ENCODE data around the gene NOL7. TPM values are rescaled to one million over a fixed set of nuclear protein-coding genes. Genes with fewer than 3 reads are reported as not detected.

Gene NOL7
- total and polyA plus RNA-seq, 2 of the 13 experiments (the other 11 are each of a cell fraction or from before 2014, with no cell fraction given) = 37.8 to 186 TPM

GRCh38 chr6:13574571-13575376, 40.4 kb upstream of the NOL7 start, which contains the start of gene SIRT5 (continued):
- TF ChIP-seq PITX1 (CRISPR knock-in tag; IDR thresholded peaks at IDR 0.05) (peak; percentile 92), GATAD2A (CRISPR knock-in tag; IDR thresholded peaks at IDR 0.05) (peak; percentile 70), ZNF430 (CRISPR knock-in tag; IDR thresholded peaks at IDR 0.05) (peak; percentile 83), ZBTB20 (CRISPR knock-in tag; IDR thresholded peaks at IDR 0.05; ENCODE audit: borderline replicate concordance, low read depth) (peak; percentile 81), ZBTB37 (CRISPR knock-in tag; IDR thresholded peaks at IDR 0.05) (0 out of 2 replicates have a peak, but pooled peaks have one; percentile 31), NR2F6 (IDR thresholded peaks at IDR 0.05) (peak; percentile 78; the same call in 1 of the 2 replicates), NR2F6 (CRISPR knock-in tag; IDR thresholded peaks at IDR 0.05) (peak; percentile 83), KDM4B (CRISPR knock-in tag; IDR thresholded peaks at IDR 0.05) (0 out of 2 replicates have a peak, but pooled peaks have one; percentile 70), SYNCRIP (IDR thresholded peaks at IDR 0.05; ENCODE audit: insufficient read depth, low read depth, low read length) (no peak), ZNF513 (CRISPR knock-in tag; conservative IDR thresholded peaks at IDR 0.05) (0 out of 2 replicates have a peak, but pooled peaks have one; percentile 4), ZNF225 (CRISPR knock-in tag; IDR thresholded peaks at IDR 0.05) (peak; percentile 68; the same call in 1 of the 2 replicates), BRCA1 (CRISPR knock-in tag; IDR thresholded peaks at IDR 0.05) (0 out of 2 replicates have a peak, but pooled peaks have one; percentile 27), HOXA9 (CRISPR knock-in tag; IDR thresholded peaks at IDR 0.05; ENCODE audit: borderline replicate concordance) (peak; percentile 37; the same call in 1 of the 2 replicates), TRIM24 (CRISPR knock-in tag; IDR thresholded peaks at IDR 0.05) (no peak), ZNF275 (CRISPR knock-in tag; IDR thresholded peaks at IDR 0.05; ENCODE audit: borderline replicate concordance) (peak; percentile 76; the same call in 1 of the 2 replicates), MTERF4 (CRISPR knock-in tag; IDR thresholded peaks at IDR 0.05) (peak; percentile 89), NFE2L1 (CRISPR knock-in tag; IDR thresholded peaks at IDR 0.05; ENCODE audit: borderline replicate concordance) (no peak), ETS1 (CRISPR knock-in tag; IDR thresholded peaks at IDR 0.05) (no peak), ZNF7 (CRISPR knock-in tag; IDR thresholded peaks at IDR 0.05) (0 out of 2 replicates have a peak, but pooled peaks have one; percentile 37), RARA (CRISPR knock-in tag; IDR thresholded peaks at IDR 0.05) (peak; percentile 68), NRL (CRISPR knock-in tag; IDR thresholded peaks at IDR 0.05; ENCODE audit: borderline replicate concordance) (peak; percentile 95), SIN3B (IDR thresholded peaks at IDR 0.05; ENCODE audit: low read length) (no peak)
